T-helper 2 cell treated with Interferon-gamma antibody and Interleukin-4, amounts not matched to agents 100 ng/mL and 5 ng/mL, for 36 hours (primary cell): Measurements from ENCODE around the gene FHIT. TPM values are rescaled to one million over a fixed set of nuclear protein-coding genes. Genes with fewer than 3 reads are reported as not detected.

Source experiments
- intact Hi-C: fragments of 100-400 bp; cut with micrococcal nuclease; formaldehyde crosslinking; loops from one replicate; pipeline ENCODE4 v1.15.1; 2023
- total RNA-seq: library from RNA; stranded (reverse); gene quantifications from 2 replicates; pipeline ENCODE4 v1.2.3, GENCODE V29; 2022

The FHIT gene
- total RNA-seq, 1 donor from 2014 or later: 40.4 TPM

DNA sequence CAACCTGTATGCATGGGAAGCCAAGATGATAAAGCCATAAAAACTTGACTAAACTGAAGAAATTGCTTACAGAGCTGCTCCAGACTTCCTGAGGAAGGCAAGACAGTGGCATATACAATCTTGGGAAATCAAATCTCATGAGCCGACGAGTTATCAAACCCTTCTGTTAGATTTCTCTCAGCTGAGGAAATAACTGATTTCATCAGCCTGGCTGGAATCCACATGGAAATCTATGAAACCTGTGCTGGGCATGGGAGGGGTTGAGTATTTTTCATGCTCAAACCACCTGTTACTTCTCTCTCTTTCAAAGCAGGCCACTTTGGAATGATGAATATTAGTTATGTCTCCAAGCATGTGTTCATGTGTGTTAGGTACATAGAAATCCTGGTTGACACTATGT is 727.7 kb downstream of the FHIT start:
- intact Hi-C loops: no loop called here

DNA sequence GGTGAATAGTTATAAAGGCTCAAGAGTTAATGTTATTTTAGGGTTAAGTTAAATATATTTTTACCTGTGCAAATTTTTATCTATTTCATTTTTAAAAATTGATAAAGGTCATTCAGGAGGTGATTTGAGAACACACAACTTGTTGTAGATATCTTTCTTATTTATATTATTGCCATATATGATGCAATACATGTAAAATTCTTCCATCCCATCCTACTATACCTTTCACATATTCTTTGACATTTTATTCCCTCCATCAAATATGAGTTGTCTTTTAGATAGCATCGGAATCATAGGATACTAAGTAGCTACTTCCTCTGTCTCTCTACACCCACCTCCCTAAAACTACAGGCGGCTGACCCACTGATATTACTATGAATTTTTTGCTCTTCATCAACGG is 734.1 kb downstream of the FHIT start:
- intact Hi-C loops: no loop called here

DNA sequence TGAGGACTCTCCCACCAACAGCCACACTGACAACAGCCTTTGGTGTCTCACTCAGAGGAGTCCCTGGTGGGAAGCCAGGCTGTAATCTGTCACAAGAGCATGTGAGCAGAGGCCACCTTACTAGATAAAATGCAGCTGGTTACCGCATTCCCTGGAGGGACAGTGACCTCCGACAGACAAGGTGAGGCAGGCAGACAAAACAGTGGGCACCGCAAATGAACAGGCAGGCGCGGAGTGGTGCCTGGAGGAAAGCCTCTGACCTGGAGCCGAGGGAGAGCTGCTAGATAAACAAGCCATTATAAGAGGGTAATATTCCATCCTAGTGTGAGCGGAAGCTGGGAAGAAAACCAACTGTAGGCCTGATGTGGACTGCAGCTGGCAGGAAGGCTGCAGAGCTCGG is 736.4 kb downstream of the FHIT start:
- intact Hi-C loops: no loop called here

DNA sequence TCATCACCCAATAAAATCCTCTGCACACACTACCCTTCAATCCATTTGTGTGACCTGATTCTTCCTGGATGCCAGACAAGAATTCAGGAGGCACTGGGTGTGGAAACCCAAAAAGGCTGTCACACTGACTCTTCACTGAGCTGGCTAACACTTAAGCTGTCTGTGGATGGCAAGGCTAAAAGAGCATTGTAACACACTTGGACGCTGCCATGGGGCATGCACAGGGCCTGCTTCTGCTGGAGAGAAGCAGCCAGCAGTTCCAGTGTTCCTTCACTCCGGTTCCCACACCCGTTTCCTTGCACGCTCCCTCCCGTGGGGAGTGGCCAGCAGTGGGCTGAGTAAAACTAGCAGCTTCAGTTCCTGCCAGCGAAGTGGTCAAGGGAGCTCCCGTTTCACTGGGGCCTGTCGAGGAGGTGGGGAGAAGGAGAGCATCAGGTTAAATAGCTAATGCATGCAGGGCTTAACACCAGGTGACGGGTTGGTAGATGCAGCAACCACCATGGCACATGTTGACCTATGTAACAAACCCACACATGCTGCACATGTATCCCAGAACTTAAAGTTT is 737.1 kb downstream of the FHIT start:
- intact Hi-C loops: no loop called here

DNA sequence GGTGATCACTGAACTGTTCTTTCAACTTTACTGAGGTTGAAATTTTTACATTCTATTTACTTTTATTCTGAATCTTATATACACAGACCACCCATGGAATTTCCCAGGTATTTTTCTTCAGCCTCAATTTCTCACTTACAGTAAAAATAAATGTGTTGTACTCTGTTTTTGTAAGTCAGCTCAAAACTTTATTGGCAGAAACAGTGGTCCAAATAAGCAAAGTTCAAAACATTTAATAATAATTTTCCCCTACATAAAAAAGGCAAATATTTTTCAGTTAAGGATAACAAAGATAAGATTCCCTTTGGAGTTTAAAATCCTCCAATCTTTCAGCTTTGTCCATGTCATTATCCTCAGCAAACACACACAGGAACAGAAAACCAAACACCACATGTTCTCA is 738.0 kb downstream of the FHIT start:
- intact Hi-C loops: no loop called here

DNA sequence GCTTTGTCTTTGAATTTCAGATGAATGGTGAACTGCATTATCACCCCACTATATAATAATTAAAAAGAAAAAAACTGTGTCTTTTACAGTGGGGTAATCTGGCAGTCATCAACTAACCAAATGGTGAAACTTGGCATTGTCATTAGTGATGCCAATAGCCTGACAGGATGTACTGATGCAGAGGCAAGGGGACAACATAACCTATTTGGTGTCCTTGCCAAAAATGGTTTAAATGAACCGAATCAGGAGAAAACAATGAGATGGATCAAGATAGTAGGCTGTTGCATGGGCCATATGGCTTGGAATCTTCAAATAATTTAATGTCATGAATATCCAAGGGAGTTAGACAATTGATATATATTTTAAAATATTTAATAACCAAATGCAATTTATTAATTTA is 738.7 kb downstream of the FHIT start:
- intact Hi-C loops: no loop called here

DNA sequence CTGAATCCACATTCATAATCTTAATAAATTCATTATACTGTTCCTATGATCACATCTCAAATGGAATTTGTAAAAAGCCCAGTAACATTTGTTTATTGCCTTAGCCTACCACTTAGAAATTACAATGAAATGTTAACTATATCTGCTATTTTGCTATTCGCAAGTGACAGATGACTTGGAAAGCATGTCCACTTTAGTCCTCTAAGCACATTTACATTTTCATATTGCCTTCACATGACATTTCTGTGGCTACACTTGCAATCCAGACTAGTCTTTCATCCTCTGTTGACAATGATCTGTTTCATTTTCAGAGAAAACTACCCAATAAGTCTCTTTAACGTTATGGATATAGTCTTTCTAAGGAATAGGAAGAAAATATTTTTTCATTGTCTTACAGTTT is 741.8 kb downstream of the FHIT start:
- intact Hi-C loops: no loop called here

DNA sequence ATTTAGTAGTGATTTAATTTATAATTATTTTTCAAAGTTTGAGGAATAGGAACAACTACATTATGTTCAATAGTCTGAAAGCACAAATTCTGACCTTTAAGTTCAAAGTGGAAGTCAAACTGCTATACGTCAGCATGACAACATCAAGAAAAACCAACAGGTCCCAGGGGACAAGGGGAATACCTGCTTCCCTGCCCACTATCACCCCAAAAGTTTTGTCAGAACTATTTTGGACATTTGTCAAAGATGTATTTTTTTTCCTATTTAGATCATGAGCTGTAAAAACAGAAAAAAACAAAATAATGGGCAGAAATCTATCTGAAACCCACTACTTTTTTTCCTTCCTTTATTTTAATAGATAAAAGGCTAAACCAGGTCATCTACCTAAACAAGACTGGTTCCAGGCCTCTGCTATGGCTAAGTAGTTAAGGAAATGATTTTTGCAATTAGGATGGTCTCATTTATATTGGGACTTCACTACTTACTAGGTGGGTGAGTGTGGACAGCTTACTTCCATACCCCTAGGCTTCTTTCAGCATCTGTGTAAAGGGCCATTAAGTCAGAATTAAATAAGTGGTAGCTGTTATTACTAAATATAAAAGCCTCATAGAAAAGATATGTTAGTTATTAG is 746.3 kb downstream of the FHIT start:
- intact Hi-C loops: no loop called here

DNA sequence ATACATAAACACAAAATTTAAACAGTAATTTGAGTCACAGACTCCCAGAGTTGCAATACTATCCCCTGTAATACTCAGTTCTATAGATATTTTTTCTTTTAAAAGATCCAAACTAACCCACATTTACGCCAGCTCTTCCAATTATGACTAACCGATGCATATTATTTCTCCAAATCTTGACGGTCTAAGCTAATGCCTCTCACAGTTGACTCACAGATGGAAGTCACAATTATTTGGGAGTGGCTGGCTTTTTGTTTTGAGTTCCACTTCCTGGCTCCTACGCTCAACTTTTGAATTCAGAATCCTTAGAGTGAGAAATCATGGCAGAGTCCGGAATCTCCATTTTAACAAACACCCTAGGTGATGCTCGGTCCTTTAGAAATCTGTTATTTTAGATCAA is 749.9 kb downstream of the FHIT start:
- intact Hi-C loops: no loop called here

DNA sequence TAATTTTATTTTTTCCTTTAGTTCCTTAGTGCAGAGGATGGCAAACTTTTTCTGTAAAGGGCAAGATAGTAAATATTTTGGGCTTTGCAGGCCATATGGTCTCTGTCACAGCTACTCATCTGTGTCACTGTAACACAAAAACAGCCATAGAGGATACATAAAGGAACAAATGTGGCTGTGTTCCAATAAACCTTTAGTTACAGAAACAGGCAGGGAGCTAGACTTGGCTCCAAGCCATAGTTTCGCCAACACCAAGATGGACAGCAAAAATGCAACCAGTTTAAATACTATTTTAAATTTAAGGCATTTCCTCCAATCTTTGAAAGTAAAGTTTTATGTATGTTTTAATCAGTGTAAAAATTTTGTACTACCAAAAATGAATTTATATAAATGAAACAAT is 753.4 kb downstream of the FHIT start:
- intact Hi-C loops: no loop called here

DNA sequence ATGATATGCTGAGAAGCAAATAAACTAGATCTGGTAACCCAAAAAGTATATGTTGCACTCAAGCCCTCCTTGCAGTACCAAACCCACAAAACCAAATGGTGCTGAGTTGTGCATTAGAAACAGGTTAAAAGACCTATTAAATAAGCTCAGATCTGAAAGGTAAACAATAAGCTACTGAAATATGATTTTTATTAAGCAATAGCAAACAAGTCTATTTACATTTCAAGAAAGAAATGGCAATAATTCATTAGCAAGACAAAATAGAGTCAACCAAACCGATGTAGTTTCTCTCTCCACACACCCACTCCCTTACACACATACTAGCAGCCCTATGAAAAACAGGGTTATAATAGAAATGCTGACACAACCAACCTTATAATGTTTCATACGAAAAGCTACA is 760.3 kb downstream of the FHIT start:
- intact Hi-C loops: no loop called here

DNA sequence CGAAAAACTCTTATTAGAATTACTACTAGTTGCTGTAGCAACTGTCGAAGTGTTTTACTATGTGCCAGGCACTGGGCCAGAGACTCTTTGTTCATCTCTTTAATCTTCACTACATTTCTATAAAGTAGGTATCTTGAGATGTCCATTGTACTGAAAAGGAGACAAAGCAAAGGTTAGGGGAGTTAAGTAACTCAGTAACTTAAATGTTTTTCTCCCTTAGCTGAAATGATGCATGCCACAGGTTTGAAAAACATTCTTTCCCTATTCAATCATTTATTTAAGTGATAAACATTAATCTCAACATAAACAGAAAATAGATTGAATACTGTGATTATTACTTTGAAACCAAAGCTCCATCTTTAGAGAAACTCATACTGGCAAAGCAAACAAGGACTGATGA is 776.2 kb downstream of the FHIT start:
- intact Hi-C loops: no loop called here

DNA sequence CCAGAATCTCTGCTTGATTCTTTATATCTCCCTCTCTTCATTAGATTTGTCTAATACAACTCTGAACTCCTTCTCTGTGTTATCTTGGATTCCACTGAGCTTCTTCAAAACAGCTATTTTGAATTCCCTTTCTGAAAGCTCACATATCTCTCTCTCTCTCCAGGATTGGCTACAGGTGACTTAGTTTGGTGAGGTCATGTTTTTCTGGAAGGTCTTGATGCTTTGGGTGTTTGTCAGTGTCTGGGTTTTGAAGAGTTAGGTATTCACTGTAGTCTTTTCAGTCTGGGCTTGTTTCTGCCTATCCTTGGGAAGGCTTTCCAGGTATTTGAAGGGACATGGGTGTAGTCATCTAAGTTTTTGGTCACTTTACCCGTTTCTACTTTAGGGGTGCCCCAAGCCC is 781.8 kb downstream of the FHIT start:
- intact Hi-C loops: no loop called here

DNA sequence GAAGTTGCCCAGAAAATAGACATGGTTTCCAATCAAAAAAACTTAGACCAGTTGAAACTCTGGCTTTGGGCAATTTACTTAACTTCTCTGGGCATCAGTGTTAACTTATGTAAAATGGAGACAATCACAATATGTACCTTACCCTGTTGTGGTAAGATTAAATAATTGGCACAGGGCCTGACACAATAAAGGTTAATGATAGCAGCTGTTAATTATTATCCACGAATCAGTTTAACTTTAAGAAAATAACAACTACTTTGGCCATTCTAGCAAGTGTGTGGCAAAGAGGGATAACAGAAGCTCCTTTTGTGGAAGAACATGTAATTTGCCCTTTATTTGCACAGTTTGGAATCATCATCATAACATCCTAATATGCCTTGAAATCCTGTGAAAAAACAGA is 787.6 kb downstream of the FHIT start:
- intact Hi-C loops: no loop called here

DNA sequence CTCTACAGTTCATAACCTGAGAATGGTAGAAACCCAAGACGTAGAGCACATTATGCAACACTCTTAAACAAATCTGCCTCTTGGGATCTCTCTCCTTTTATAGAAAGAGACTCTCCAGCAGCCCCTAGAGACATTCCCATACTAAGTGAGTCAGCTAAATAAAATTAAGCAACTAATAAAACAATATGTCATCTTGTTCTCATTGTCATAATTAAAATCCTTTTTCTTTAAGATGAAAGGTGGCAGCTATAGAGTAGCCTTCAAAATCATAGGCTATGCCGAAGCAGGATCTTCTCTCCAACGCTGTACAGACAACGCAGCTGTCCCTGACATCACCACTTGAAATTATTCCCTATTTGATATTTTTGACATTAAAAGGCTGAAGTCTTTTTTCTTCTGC is 790.0 kb downstream of the FHIT start:
- intact Hi-C loops: no loop called here

DNA sequence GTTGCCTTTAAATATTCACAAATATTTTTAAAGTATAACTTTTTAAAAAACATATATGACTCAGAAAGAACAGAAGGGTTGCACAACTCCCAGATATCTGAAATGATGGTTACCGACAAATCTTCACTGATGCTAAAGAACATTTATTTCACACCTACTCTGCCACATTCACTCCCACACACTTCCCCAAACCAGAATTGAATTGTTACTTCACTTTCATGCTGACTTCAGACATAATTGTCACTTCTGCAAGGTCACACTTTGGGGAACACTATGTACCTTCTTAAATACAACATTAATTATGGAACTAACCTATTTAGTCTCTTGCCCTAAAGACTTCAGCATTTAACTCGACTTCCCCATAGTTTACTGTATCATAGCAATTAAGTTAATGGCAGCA is 795.1 kb downstream of the FHIT start:
- intact Hi-C loops: no loop called here

DNA sequence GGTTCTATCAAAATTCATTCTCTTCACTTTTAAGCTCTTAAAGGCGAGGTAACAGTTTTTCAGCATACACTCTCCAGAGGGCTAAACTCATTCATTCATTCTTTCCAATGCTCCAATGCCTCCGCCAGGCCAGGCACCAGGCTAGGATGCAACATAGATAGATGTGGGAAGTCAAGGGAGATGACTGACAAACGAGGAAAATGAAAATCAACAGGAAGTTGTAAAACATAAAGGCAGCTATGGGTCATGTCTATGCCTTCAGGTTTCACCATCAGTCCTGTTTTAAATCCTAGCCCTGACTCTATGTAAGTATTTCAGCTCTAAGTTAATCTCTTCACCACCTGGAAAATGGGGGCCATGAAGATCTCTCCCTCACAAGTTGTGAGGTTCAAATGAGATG is 797.9 kb downstream of the FHIT start:
- intact Hi-C loops: no loop called here

DNA sequence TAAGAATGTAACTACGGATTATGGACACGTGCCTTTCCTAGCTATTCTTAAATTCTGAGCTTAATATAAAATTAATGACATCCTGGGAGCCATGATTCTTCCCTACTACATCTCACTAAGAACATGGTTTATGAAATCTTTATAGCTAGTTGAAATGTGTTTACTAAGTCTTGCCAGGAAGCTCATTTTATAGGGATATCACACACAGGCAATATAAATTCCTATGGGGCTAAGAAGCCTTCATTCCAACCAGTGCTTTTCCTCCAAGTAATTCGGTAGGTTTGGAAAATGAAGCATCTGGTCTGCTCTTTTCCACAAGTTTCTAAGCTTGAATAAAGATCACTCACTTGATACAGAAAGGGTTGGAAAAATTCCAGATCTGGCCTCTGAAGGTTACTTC is 802.6 kb downstream of the FHIT start:
- intact Hi-C loops: no loop called here

DNA sequence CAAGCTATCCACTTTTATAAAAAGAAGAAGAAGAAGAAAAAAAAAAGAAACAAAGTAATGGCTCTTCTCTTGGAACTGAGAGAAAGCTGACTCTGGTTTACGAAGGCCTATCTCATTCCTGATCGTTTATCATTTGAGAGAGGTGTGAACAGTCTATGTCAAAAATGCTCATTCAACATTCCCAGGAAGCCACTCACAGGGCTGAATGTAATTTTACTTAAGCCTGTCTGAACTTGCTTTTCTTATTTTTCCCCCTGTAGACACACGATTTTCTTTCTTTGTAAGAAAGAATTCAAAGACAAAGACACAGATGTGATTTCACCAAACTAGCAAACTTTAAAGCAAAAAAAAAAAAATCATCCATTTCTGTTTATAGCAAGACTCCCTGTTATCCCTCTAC is 805.8 kb downstream of the FHIT start:
- intact Hi-C loops: no loop called here

DNA sequence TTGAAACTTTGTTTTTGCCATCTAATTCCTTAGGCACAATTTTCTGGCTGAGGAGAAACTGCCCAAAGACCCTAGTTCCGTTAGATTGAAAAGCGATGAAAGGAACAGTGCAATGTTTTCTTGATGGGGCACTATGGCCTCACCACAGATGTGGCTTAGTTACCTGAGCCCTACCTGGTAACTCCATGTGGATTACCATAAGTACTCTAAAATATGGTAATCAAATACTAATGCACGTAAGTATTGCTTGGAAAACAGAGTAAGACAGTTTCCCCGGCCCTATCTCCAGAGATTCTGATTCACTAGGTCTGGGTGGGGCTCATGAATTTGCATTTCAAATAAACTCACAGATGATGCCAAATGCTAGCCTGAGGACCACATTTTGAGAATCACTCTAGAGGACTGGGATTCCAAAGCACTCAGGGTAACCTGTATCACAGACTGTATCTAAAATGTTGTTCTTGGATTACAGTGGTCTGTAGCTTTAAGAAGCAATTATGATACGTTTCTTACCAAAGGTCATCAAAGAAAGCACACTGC is 806.3 kb downstream of the FHIT start:
- intact Hi-C loops: no loop called here

DNA sequence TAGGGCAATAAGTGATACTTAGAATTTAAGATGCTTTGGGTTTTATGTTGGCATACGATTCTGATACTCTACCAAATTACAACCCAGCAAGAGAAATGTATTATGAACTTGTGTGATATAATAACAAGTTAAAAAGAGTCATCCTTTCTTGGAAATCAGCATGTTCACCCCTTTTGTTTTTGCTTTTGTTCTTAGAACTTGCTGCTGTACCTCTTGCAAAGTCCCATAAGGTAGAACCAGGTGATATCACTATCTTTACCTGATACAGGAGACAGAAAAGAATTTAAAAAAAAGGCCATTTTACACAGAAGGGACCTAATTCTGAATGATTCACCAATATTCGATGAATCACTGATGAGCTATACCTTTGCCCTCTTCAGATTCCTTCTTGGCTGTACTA is 810.4 kb downstream of the FHIT start:
- intact Hi-C loops: no loop called here

DNA sequence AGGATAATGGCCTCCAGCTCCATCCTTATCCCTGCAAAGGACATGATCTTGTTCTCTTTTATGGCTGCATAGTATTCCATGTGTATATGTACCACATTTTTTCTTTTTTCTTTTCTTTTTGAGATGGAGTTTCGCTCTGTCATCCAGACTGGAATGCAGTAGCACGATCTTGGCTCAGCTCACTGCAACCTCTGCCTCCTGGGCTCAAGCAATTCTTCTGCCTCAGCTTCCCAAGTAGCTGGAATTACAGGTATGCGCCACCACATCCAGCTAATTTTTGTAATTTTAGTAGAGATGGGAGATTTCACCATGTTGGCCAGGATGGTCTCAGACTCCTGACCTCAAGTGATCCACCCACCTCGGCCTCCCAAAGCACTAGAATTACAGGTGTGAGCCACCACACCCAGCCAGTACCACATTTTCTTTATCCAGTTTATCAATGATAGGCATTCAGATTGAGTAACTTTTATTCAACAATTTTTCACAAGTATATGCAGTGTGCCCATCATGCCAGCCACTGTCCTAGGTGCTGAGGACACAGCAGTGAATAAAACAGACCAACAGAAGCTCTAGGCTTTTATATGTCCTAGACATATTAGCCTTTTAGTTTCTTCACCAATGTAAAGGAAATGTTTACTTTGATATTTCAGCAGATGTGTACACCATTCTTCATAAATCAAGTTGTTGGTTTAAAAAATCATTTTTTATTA is 815.2 kb downstream of the FHIT start:
- intact Hi-C loops: no loop called here

DNA sequence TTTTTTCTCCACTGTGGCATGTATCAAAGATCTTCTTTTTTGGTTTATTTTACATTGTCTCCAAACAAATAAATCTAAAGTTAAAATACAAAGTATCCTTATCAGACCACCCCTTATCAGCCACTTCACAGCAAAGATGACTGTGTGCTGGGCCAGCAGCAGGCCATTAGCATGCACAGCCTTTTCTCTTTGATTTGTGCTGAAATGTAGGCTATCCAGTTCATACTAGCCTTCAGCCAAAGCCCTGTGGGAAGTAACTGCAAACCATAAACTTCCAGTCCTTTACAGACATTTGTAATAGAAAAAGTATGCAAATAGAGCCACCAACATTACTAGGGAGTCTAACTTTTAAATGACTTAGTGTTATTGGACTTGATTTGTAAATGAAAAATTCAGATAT is 816.3 kb downstream of the FHIT start:
- intact Hi-C loops: no loop called here
